Endothelial cell of umbilical vein (primary cell): ENCODE data around the gene CLCN3. TPM values are rescaled to one million over a fixed set of nuclear protein-coding genes. Genes with fewer than 3 reads are reported as not detected.

ENCODE experiments used
- BruUV-seq: library from RNA; stranded (reverse); fragments of 400-500 nt; replicated peaks from 2 replicates; lab custom pipeline; 2021; lab: Mats Ljungman, UMichigan
- CTCF ChIA-PET: fragments of 300-600, 350-600 bp; sonication (Branson Sonifier 250); formaldehyde crosslinking; loops from one replicate; lab custom pipeline; 2021; ENCODE audit warnings: antibody characterized with exemption, inconsistent platforms; lab: Charles Lee
- POLR2A ChIA-PET: fragments of 300-600, 350-600 bp; sonication (Branson Sonifier 250); formaldehyde crosslinking; loops from one replicate; lab custom pipeline; 2021; ENCODE audit warnings: antibody characterized with exemption, inconsistent platforms; lab: Charles Lee
- DNase-seq: peaks from one replicate; pipeline ENCODE4 v3.0.0-alpha.2; 2011; ENCODE audit warnings: low read depth, low spot score
- FAIRE-seq: peaks from 2 replicates; lab custom pipeline; 2011; peaks lifted over from hg19 to GRCh38; lab: Jason Lieb, UNC
- H2AFZ ChIP-seq: 2 replicates; pipeline ENCODE4 v1.6.0; 2012; ENCODE audit warnings: low read depth, low read length, control low read depth, inconsistent platforms
- H3K27ac ChIP-seq: 2 replicates; pipeline ENCODE4 v1.5.1; 2011; ENCODE audit warnings: low read depth, mild to moderate bottlenecking, control low read depth, low read length, moderate library complexity; ENCODE audit not compliant: insufficient read depth
- H3K27me3 ChIP-seq, 2 experiments: 2 replicates each; pipeline versions ENCODE4 v1.6.0 to v1.6.1; 2011; ENCODE audit warnings: low read length in 2 of 2, mixed read lengths in 1 of 2; ENCODE audit not compliant: control insufficient read depth in 2 of 2, insufficient read depth in 2 of 2
- H3K36me3 ChIP-seq, 2 experiments: 2 replicates in 1 of 2; 3 replicates in 1 of 2; pipeline ENCODE4 v1.5.1; 2011; ENCODE audit warnings: low read length in 2 of 2, mild to moderate bottlenecking in 1 of 2, moderate library complexity in 1 of 2; ENCODE audit not compliant: control insufficient read depth in 2 of 2, insufficient read depth in 2 of 2; ENCODE audit errors: extremely low read depth in 1 of 2
- H3K4me1 ChIP-seq: 3 replicates; pipeline ENCODE4 v1.5.1; 2011; ENCODE audit warnings: mild to moderate bottlenecking, low read length; ENCODE audit not compliant: control insufficient read depth, insufficient read depth; ENCODE audit errors: extremely low read depth
- H3K4me2 ChIP-seq: 2 replicates; pipeline ENCODE4 v1.6.1; 2011; ENCODE audit warnings: low read length, control low read depth, mixed read lengths; ENCODE audit not compliant: insufficient read depth
- H3K4me3 ChIP-seq, 3 experiments: fragments of 200-600 bp in 1 of 3; sonication (generic), shearing (Covaris generic) in 1 of 3; replicated peaks in 1 of 3; 2 replicates each; pipeline ENCODE4 v1.5.1; 2011 to 2016; ENCODE audit warnings: control low read depth in 3 of 3, low read length in 3 of 3, mild to moderate bottlenecking in 2 of 3, inconsistent platforms in 1 of 3, low read depth in 1 of 3, moderate library complexity in 1 of 3; ENCODE audit not compliant: insufficient read depth in 1 of 3
- H3K79me2 ChIP-seq: 2 replicates; pipeline ENCODE4 v1.6.0; 2012; ENCODE audit warnings: low read length, inconsistent platforms; ENCODE audit not compliant: control insufficient read depth, insufficient read depth
- H3K9ac ChIP-seq: replicated peaks from 2 replicates; pipeline ENCODE3; 2011; ENCODE audit warnings: low read length, control low read depth; ENCODE audit not compliant: insufficient read depth; ENCODE audit errors: extremely low read depth
- H3K9me1 ChIP-seq: replicated peaks from 3 replicates; pipeline ENCODE4 v1.6.0; 2011; ENCODE audit warnings: mild to moderate bottlenecking, low read length; ENCODE audit not compliant: control insufficient read depth, insufficient read depth; ENCODE audit errors: extremely low read depth
- H3K9me3 ChIP-seq: replicated peaks from 2 replicates; pipeline ENCODE4 v1.5.1; 2012; ENCODE audit warnings: low read length, inconsistent platforms; ENCODE audit not compliant: control insufficient read depth, insufficient read depth
- H4K20me1 ChIP-seq: replicated peaks from 2 replicates; pipeline ENCODE3; 2011; ENCODE audit warnings: mild to moderate bottlenecking, low read length; ENCODE audit not compliant: control insufficient read depth, insufficient read depth; ENCODE audit errors: extremely low read depth
- EZH2 ChIP-seq: IDR thresholded peaks from 2 replicates; pipeline ENCODE4 v1.6.1; 2012; ENCODE audit warnings: borderline replicate concordance, low read depth, mild to moderate bottlenecking, moderate library complexity, low read length, inconsistent platforms; ENCODE audit not compliant: severe bottlenecking
- FOS ChIP-seq: IDR thresholded peaks from 2 replicates; pipeline ENCODE4 v1.6.1; 2011; ENCODE audit warnings: mild to moderate bottlenecking, low read length, moderate library complexity, borderline replicate concordance; ENCODE audit not compliant: insufficient read depth
- GATA2 ChIP-seq: IDR thresholded peaks from 2 replicates; pipeline ENCODE4 v1.7.0; 2011; ENCODE audit warnings: low read depth, mild to moderate bottlenecking, moderate library complexity, mixed read lengths, low read length; ENCODE audit not compliant: insufficient read length, insufficient read depth
- JUN ChIP-seq: IDR thresholded peaks from 2 replicates; pipeline ENCODE4 v1.6.1; 2011; ENCODE audit warnings: borderline replicate concordance, low read depth; ENCODE audit not compliant: insufficient read length, insufficient read depth
- MYC ChIP-seq: IDR thresholded peaks from one replicate; pipeline ENCODE4 v1.6.1; 2011; ENCODE audit warnings: mild to moderate bottlenecking, low read depth, low read length
- POLR2A ChIP-seq: IDR thresholded peaks from 2 replicates; pipeline ENCODE4 v1.6.1; 2012; ENCODE audit warnings: low read depth, mild to moderate bottlenecking, control low read depth, low read length
- dilution Hi-C: fragments of 300-500 bp; cut with MboI; formaldehyde crosslinking; loops from one replicate; pipeline ENCODE4 v1.15.0; 2019; ENCODE audit warnings: low sequenced_read_pairs; ENCODE audit not compliant: extremely low pct_ligation_motif_present
- intact Hi-C: fragments of 100-400 bp; cut with micrococcal nuclease; formaldehyde crosslinking; loops from one replicate; pipeline ENCODE4 v1.10.0; 2022
- polyA plus RNA-seq, 4 experiments: library from polyadenylated mRNA; depleted of rRNA in 3 of 4; stranded (reverse) in 3 of 4; unstranded in 1 of 4; fragments of >200 nt; gene quantifications; 2 replicates each; pipeline versions ENCODE4 v1.2.1 to v1.2.3, GENCODE V29; 2011 to 2012; ENCODE audit warnings: missing spikeins in 1 of 4
- total RNA-seq: library from RNA; stranded (reverse); gene quantifications from 2 replicates; pipeline ENCODE4 v1.2.3, GENCODE V29; 2021
- TF ChIP-seq, protein P1 (sequence below), 2 donors: IDR thresholded peaks; 1 replicate in 1 of 2; 2 replicates in 1 of 2; pipeline ENCODE4 v1.5.1; 2011; ENCODE audit warnings: low read length in 2 of 2, mild to moderate bottlenecking in 2 of 2, moderate library complexity in 2 of 2, control low read depth in 1 of 2, inconsistent platforms in 1 of 2, low read depth in 1 of 2; ENCODE audit not compliant: insufficient read depth in 1 of 2; ENCODE audit errors: extremely low read depth in 1 of 2

The CLCN3 gene
- total and polyA plus RNA-seq, 2 donors (not counting 3 experiments of a cell fraction or from before 2014, with no cell fraction given) = 16.5 to 51.4 TPM

DNA sequence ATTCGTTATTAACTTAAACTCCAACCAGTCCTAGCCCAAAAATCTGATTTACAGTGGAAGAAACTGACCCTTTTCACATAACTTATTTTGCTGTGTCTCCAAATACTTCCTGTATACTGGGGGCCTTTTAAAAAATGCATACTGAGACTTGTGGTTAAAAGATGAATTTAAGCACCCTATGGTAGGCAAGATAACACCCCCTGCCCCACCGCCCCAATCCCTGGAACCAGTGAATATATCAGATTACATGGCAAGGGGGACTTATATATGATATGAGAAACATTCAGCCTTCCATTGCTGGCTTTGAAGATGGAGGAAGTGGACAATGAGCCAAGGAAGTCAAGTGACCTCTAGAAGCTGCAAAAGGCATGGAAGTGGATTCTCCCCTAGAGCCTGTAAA, 3.1 kb upstream of the CLCN3 start:
- no TSS peak for BruUV-seq
- Histone ChIP-seq H2AFZ (no peak overlapping the region), H4K20me1 (no peaks in the 10 kb centered on the region), H3K4me2 (no peak overlapping the region), H3K27me3 (no peaks in the 10 kb centered on the region), H3K79me2 (peaks cover 13% of the 10 kb centered on the region), H3K9ac (no peak overlapping the region), H3K36me3 (no peaks in the 10 kb centered on the region), H3K27ac (no peak overlapping the region), H3K9me1 (no peaks in the 10 kb centered on the region), H3K4me1 (peaks cover 23% of the 10 kb centered on the region), H3K4me3 (no peak overlapping the region), H3K9me3 (no peaks in the 10 kb centered on the region)
- ChIA-PET POLR2A (no interaction called here), CTCF (no interaction called here)
- FAIRE-seq (no peak), DNase-seq (no peak)
- TF ChIP-seq, protein P1, sequence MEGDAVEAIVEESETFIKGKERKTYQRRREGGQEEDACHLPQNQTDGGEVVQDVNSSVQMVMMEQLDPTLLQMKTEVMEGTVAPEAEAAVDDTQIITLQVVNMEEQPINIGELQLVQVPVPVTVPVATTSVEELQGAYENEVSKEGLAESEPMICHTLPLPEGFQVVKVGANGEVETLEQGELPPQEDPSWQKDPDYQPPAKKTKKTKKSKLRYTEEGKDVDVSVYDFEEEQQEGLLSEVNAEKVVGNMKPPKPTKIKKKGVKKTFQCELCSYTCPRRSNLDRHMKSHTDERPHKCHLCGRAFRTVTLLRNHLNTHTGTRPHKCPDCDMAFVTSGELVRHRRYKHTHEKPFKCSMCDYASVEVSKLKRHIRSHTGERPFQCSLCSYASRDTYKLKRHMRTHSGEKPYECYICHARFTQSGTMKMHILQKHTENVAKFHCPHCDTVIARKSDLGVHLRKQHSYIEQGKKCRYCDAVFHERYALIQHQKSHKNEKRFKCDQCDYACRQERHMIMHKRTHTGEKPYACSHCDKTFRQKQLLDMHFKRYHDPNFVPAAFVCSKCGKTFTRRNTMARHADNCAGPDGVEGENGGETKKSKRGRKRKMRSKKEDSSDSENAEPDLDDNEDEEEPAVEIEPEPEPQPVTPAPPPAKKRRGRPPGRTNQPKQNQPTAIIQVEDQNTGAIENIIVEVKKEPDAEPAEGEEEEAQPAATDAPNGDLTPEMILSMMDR (IDR thresholded peaks at IDR 0.05; ENCODE audit: extremely low read depth in 1 of 2, insufficient read depth in 1 of 2, low read depth in 1 of 2, low read length in 2 of 2) = no peak
- TF ChIP-seq MYC = no peak
- intact Hi-C loops = no loop called here
- dilution Hi-C loops = no loop called here

DNA sequence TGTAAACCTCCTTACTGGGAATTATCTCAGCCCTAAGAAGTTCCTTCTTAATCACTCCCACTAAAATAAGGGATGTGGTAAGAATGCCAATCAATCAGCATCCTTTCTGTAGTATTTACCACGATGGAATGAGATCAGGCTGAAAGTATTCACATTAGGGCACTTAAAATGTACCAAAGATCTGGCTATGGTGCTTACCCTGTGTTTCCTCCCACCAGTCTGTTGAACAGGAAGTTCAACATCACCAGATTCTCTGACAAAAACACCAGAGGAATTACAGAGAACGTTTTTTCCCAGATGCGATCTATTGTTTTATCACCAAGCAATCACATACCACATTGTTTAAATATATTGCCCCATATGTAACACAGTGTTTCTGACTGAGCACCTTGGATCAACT, 2.1 kb upstream of the CLCN3 start:
- no peak overlapping the region for H3K27ac ChIP-seq
- H3K27me3 ChIP-seq = no peaks in the 10 kb centered on the region
- H3K4me3 ChIP-seq = no peak overlapping the region
- FAIRE-seq (no peak), DNase-seq (peak; percentile 37)
- peaks cover 19% of the 10 kb centered on the region for H3K79me2 ChIP-seq
- peak overlapping the region; percentile 46 for H2AFZ ChIP-seq
- H4K20me1 ChIP-seq = no peaks in the 10 kb centered on the region
- no peak overlapping the region for H3K9ac ChIP-seq
- H3K4me2 ChIP-seq = no peak overlapping the region
- TF ChIP-seq, protein P1 (IDR thresholded peaks at IDR 0.05; ENCODE audit: extremely low read depth in 1 of 2, insufficient read depth in 1 of 2, low read depth in 1 of 2, low read length in 2 of 2) = no peak
- TF ChIP-seq JUN (peak; percentile 46), MYC (no peak), EZH2 (no peak), FOS (no peak), GATA2 (no peak), POLR2A (no peak)
- peaks cover 22% of the 10 kb centered on the region for H3K4me1 ChIP-seq
- H3K36me3 ChIP-seq = no peaks in the 10 kb centered on the region
- dilution Hi-C loops = no loop called here
- no peaks in the 10 kb centered on the region for H3K9me3 ChIP-seq
- ChIA-PET POLR2A (no interaction called here), CTCF (interaction anchor here (1.2 to 4.0 kb wide), 3 partner anchors 41 to 622 kb away, joined by 3 to 19 read pairs (median 5); no protein-coding TSS in a partner anchor)
- no TSS peak for BruUV-seq
- H3K9me1 ChIP-seq = no peaks in the 10 kb centered on the region
- intact Hi-C loops = no loop called here
